Astrocyte (in vitro differentiated cells and primary cell): ENCODE data around the gene PEX3. TPM values are rescaled to one million over a fixed set of nuclear protein-coding genes. Genes with fewer than 3 reads are reported as not detected.
A peak's percentile ranks its signal among the peaks of the same experiment; 100 is the strongest.

ENCODE experiments used
- DNase-seq: peaks from one replicate; pipeline ENCODE4 v3.0.0-alpha.2; 2010; ENCODE audit warnings: low read depth
- FAIRE-seq: peaks from 2 replicates; lab custom pipeline; 2011; peaks lifted over from hg19 to GRCh38; lab: Jason Lieb, UNC
- H2AFZ ChIP-seq: 2 replicates; pipeline ENCODE4 v1.6.0; 2012; ENCODE audit warnings: low read depth, low read length, inconsistent platforms
- H3K27ac ChIP-seq: 2 replicates; pipeline ENCODE4 v1.5.1; 2011; ENCODE audit warnings: low read depth, low read length, inconsistent platforms
- H3K27me3 ChIP-seq: 2 replicates; pipeline ENCODE4 v1.6.0; 2011; ENCODE audit warnings: low read length, inconsistent platforms; ENCODE audit not compliant: insufficient read depth
- H3K36me3 ChIP-seq: 2 replicates; pipeline ENCODE4 v1.5.1; 2011; ENCODE audit warnings: low read length, inconsistent platforms; ENCODE audit not compliant: insufficient read depth
- H3K4me1 ChIP-seq: 2 replicates; pipeline ENCODE4 v1.5.1; 2011; ENCODE audit warnings: low read length, inconsistent platforms; ENCODE audit not compliant: insufficient read depth
- H3K4me2 ChIP-seq: 2 replicates; pipeline ENCODE4 v1.6.0; 2012; ENCODE audit warnings: low read length, inconsistent platforms
- H3K4me3 ChIP-seq: 2 replicates; pipeline ENCODE4 v1.5.1; 2011; ENCODE audit warnings: low read depth, mild to moderate bottlenecking, low read length, inconsistent platforms; ENCODE audit not compliant: insufficient read depth
- H3K79me2 ChIP-seq: 2 replicates; pipeline ENCODE4 v1.6.0; 2012; ENCODE audit warnings: mild to moderate bottlenecking, low read length, inconsistent platforms; ENCODE audit not compliant: insufficient read depth
- H3K9ac ChIP-seq: 2 replicates; pipeline ENCODE4 v1.6.0; 2012; ENCODE audit warnings: mild to moderate bottlenecking, low read length, inconsistent platforms
- H3K9me3 ChIP-seq: 2 replicates; pipeline ENCODE4 v1.5.1; 2012; ENCODE audit warnings: low read depth, mild to moderate bottlenecking, low read length, inconsistent platforms; ENCODE audit not compliant: insufficient read depth
- H4K20me1 ChIP-seq: 2 replicates; pipeline ENCODE4 v1.6.0; 2012; ENCODE audit warnings: low read length, inconsistent platforms; ENCODE audit not compliant: insufficient read depth
- H3K27ac Mint-ChIP-seq: one replicate; pipeline ENCODE4 v1.8.0; 2021; ENCODE audit warnings: mild to moderate bottlenecking, mixed read lengths; ENCODE audit not compliant: unreplicated experiment
- H3K27me3 Mint-ChIP-seq: one replicate; pipeline ENCODE4 v1.8.0; 2021; ENCODE audit warnings: low read depth, mixed read lengths; ENCODE audit not compliant: unreplicated experiment
- H3K36me3 Mint-ChIP-seq: one replicate; pipeline ENCODE4 v1.8.0; 2021; ENCODE audit warnings: low read depth, mixed read lengths; ENCODE audit not compliant: unreplicated experiment
- H3K4me1 Mint-ChIP-seq: one replicate; pipeline ENCODE4 v1.8.0; 2021; ENCODE audit warnings: low read depth, mixed read lengths; ENCODE audit not compliant: unreplicated experiment
- H3K4me3 Mint-ChIP-seq: one replicate; pipeline ENCODE4 v1.8.0; 2021; ENCODE audit warnings: mild to moderate bottlenecking, moderate library complexity, mixed read lengths; ENCODE audit not compliant: unreplicated experiment
- H3K9me3 Mint-ChIP-seq: one replicate; pipeline ENCODE4 v1.8.0; 2021; ENCODE audit warnings: mild to moderate bottlenecking, mixed read lengths; ENCODE audit not compliant: unreplicated experiment
- EZH2 ChIP-seq: IDR thresholded peaks from 2 replicates; pipeline ENCODE4 v1.6.1; 2012; ENCODE audit warnings: mild to moderate bottlenecking, low read length, inconsistent platforms; ENCODE audit not compliant: insufficient read depth
- total RNA-seq: library from RNA; stranded (reverse); gene quantifications from 2 replicates; pipeline ENCODE4 v1.2.1, GENCODE V29; 2021
- TF ChIP-seq, protein P1 (sequence below): IDR thresholded peaks from 2 replicates; pipeline ENCODE4 v1.5.1; 2011; ENCODE audit warnings: low read depth, mild to moderate bottlenecking, inconsistent platforms, low read length, moderate library complexity; ENCODE audit not compliant: insufficient read depth

PEX3 gene
- total RNA-seq, 1 donor from 2014 or later, result 14.2 TPM

DNA sequence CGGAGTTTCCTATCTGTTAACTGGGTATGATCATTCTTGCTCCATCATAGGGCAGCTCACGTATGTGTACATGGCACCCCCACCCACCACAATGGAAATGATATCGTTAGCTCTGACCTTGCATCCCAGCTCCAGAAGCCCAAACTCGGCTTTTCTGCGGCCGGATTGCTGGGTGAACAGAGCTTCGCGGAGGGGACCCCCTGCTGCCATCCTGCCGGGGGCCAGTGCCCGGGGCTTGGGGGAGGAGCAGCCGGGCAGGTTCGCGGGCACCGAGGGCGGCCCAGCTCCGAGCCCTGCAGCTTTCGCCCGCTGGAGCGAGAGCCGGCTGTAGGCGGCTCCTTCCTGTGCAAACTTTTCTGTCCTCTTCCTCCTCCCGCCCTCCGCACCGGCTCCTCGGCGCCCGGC is 85.9 kb downstream of the PEX3 start:
- no peaks in the 10 kb centered on the region for H4K20me1 ChIP-seq
- H3K4me1 ChIP-seq, result peaks cover 4% of the 10 kb centered on the region
- H3K4me3 Mint-ChIP-seq, result peak overlapping the region; percentile 77
- no peaks in the 10 kb centered on the region for H3K36me3 ChIP-seq
- peaks cover 34% of the 10 kb centered on the region for H3K27me3 Mint-ChIP-seq
- FAIRE-seq, result no peak
- H3K4me3 ChIP-seq, result peak overlapping the region; percentile 54
- H3K27ac ChIP-seq, result no peak overlapping the region
- no peaks in the 10 kb centered on the region for H3K27me3 ChIP-seq
- DNase-seq, result peak; percentile 24
- no peaks in the 10 kb centered on the region for H3K4me1 Mint-ChIP-seq
- H3K9me3 ChIP-seq, result no peaks in the 10 kb centered on the region
- H3K9ac ChIP-seq, result peak overlapping the region; percentile 49
- TF ChIP-seq, protein P1, sequence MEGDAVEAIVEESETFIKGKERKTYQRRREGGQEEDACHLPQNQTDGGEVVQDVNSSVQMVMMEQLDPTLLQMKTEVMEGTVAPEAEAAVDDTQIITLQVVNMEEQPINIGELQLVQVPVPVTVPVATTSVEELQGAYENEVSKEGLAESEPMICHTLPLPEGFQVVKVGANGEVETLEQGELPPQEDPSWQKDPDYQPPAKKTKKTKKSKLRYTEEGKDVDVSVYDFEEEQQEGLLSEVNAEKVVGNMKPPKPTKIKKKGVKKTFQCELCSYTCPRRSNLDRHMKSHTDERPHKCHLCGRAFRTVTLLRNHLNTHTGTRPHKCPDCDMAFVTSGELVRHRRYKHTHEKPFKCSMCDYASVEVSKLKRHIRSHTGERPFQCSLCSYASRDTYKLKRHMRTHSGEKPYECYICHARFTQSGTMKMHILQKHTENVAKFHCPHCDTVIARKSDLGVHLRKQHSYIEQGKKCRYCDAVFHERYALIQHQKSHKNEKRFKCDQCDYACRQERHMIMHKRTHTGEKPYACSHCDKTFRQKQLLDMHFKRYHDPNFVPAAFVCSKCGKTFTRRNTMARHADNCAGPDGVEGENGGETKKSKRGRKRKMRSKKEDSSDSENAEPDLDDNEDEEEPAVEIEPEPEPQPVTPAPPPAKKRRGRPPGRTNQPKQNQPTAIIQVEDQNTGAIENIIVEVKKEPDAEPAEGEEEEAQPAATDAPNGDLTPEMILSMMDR, result no peak
- TF ChIP-seq EZH2, result no peak
- peak overlapping the region; percentile 96 for H3K4me2 ChIP-seq
- no peaks in the 10 kb centered on the region for H3K9me3 Mint-ChIP-seq
- H3K27ac Mint-ChIP-seq, result no peak overlapping the region
- no peaks in the 10 kb centered on the region for H3K36me3 Mint-ChIP-seq
- peak overlapping the region; percentile 65 for H2AFZ ChIP-seq
- H3K79me2 ChIP-seq, result peaks cover 7% of the 10 kb centered on the region

DNA sequence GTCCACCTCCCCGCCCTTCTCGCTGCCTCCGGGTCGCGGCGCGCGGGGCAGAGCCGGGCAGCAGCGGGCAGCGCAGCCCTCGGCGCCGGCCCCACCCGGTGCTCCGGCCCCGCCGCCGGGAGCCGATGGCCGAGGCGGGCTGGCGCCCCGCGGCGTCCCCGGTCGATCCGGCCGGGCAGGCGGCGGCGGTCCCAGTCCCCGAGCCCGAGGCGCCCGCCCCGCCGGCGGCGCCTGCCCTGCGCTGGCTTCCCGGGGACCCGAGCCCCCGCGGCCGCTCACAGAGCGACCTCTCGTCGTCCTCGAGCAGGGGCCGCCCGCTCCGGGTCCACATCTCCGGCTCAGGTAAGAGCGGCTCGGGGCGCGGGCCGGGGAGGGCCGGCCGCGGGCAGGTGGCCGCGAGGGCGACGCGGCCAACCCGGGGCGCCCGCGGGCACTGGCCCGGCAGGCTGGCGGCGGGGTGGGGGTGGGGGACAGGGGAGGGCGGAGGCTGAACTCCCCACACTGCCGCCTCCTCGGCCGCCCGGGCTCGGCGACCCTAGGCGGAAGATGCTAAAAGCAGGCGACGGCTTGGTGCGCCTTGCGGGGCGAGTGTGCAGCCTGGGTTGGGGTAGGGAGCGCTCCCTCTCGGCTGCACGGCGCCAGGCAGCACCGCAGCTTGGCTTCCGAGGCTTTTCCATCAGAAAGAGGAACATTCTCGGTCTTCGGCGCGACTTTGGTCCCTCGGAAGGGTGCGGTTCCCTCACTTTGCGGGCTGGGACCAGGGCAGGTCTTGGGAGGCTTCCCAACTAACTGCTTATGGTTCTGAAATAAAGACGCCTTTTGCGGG is 86.5 kb downstream of the PEX3 start:
- peak overlapping the region; percentile 79 for H3K9ac ChIP-seq
- no peaks in the 10 kb centered on the region for H4K20me1 ChIP-seq
- H3K36me3 ChIP-seq, result no peaks in the 10 kb centered on the region
- H3K4me2 ChIP-seq, result peak overlapping the region; percentile 96
- Mint-ChIP-seq H3K9me3 (no peaks in the 10 kb centered on the region), H3K36me3 (no peaks in the 10 kb centered on the region), H3K27me3 (peaks cover 35% of the 10 kb centered on the region), H3K27ac (no peak overlapping the region), H3K4me1 (no peaks in the 10 kb centered on the region), H3K4me3 (peak overlapping the region; percentile 80)
- TF ChIP-seq EZH2, result no peak
- TF ChIP-seq, protein P1, result peak; percentile 8
- DNase-seq, result peak; percentile 31
- peak overlapping the region; percentile 92 for H2AFZ ChIP-seq
- H3K79me2 ChIP-seq, result peaks cover 7% of the 10 kb centered on the region
- no peaks in the 10 kb centered on the region for H3K9me3 ChIP-seq
- FAIRE-seq, result no peak
- peaks cover 4% of the 10 kb centered on the region for H3K4me1 ChIP-seq
- H3K27me3 ChIP-seq, result no peaks in the 10 kb centered on the region
- peak overlapping the region; percentile 71 for H3K4me3 ChIP-seq
- no peak overlapping the region for H3K27ac ChIP-seq

GRCh38 chr6:143538374-143538773 is 87.8 kb downstream of the PEX3 start:
- no peak overlapping the region for H2AFZ ChIP-seq
- H3K27me3 ChIP-seq, result no peaks in the 10 kb centered on the region
- H3K9ac ChIP-seq, result no peak overlapping the region
- no peaks in the 10 kb centered on the region for H3K9me3 ChIP-seq
- H3K4me3 Mint-ChIP-seq, result peak overlapping the region; percentile 80
- H3K27ac ChIP-seq, result no peak overlapping the region
- H3K27me3 Mint-ChIP-seq, result peaks cover 35% of the 10 kb centered on the region
- H3K79me2 ChIP-seq, result peaks cover 9% of the 10 kb centered on the region
- FAIRE-seq (no peak), DNase-seq (no peak)
- H3K4me3 ChIP-seq, result no peak overlapping the region
- H3K4me1 ChIP-seq, result peaks cover 4% of the 10 kb centered on the region
- no peak overlapping the region for H3K4me2 ChIP-seq
- no peaks in the 10 kb centered on the region for H3K9me3 Mint-ChIP-seq
- H4K20me1 ChIP-seq, result no peaks in the 10 kb centered on the region
- H3K36me3 Mint-ChIP-seq, result no peaks in the 10 kb centered on the region
- TF ChIP-seq EZH2, result no peak
- TF ChIP-seq, protein P1, result no peak
- H3K36me3 ChIP-seq, result no peaks in the 10 kb centered on the region
- no peak overlapping the region for H3K27ac Mint-ChIP-seq
- H3K4me1 Mint-ChIP-seq, result no peaks in the 10 kb centered on the region
